ENCODE results near the gene ABCF2.

GRCh38 chr7:151226560-151226874, 488 bp downstream of the ABCF2 start:
- TF ChIP-seq EZH2 (IDR thresholded peaks at IDR 0.05; ENCODE audit: borderline replicate concordance, low read depth, low read length, poor library complexity, severe bottlenecking) = no peak
- TF ChIP-seq, protein P1, sequence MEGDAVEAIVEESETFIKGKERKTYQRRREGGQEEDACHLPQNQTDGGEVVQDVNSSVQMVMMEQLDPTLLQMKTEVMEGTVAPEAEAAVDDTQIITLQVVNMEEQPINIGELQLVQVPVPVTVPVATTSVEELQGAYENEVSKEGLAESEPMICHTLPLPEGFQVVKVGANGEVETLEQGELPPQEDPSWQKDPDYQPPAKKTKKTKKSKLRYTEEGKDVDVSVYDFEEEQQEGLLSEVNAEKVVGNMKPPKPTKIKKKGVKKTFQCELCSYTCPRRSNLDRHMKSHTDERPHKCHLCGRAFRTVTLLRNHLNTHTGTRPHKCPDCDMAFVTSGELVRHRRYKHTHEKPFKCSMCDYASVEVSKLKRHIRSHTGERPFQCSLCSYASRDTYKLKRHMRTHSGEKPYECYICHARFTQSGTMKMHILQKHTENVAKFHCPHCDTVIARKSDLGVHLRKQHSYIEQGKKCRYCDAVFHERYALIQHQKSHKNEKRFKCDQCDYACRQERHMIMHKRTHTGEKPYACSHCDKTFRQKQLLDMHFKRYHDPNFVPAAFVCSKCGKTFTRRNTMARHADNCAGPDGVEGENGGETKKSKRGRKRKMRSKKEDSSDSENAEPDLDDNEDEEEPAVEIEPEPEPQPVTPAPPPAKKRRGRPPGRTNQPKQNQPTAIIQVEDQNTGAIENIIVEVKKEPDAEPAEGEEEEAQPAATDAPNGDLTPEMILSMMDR (conservative IDR thresholded peaks at IDR 0.05; ENCODE audit: low read depth, low read length) = no peak

Measured in A673 (cell line).